Measurements from ENCODE around the gene SSR4. TPM values are rescaled to one million over a fixed set of nuclear protein-coding genes. Genes with fewer than 3 reads are reported as not detected.

The SSR4 gene
- total and polyA plus RNA-seq, 2 of the 8 experiments (the other 6 are each of a cell fraction or from before 2014, with no cell fraction given), result 168 to 642 TPM

- WGBS, 2 experiments (ENCODE audit: extremely low coverage in 1 of 2, insufficient coverage in 1 of 2, insufficient read length in 1 of 2, insufficient replicate concordance in 2 of 2, low coverage in 1 of 2, low lambda C conversion rate in 2 of 2, missing lambda C conversion rate in 1 of 2), result 93% methylated on average over 9 of the region's 27 CpGs; no CpG with 5 or more reads in 1 of the 2 experiments
- H2BK120ac ChIP-seq (replicated peaks; ENCODE audit: low read depth, low read length), result no peak overlapping the region
- no peak overlapping the region for H2BK20ac ChIP-seq (ENCODE audit: low read length)
- H4K91ac ChIP-seq (replicated peaks; ENCODE audit: insufficient read length, low read length), result peak overlapping the region; percentile 54
- DNase-seq (ENCODE audit: low read depth in 1 of 2, low spot score in 2 of 2) (no peak), FAIRE-seq (no peak)
- POLR2A ChIA-PET (ENCODE audit: partially characterized antibody), result interaction anchor here (0.7 to 3.0 kb wide), 6 partner anchors 10 to 161 kb away, joined by 3 to 13 read pairs (median 3); partner anchors contain the start of gene ARHGAP4
- H3K4me2 ChIP-seq (ENCODE audit: insufficient read depth in 1 of 2, low read depth in 2 of 2, low read length in 2 of 2), result no peak overlapping the region
- no peak overlapping the region for H4K8ac ChIP-seq (ENCODE audit: extremely low read depth, insufficient read depth, low read length)
- H4K5ac ChIP-seq (ENCODE audit: insufficient read length, low read depth, low read length), result no peak overlapping the region
- no peaks in the 10 kb centered on the region for H3K23me2 ChIP-seq (ENCODE audit: low read depth, low read length)
- no peak overlapping the region for H3K4me3 ChIP-seq (ENCODE audit: extremely low read depth in 1 of 4, insufficient read depth in 2 of 4, low read depth in 3 of 4, low read length in 4 of 4)
- no peaks in the 10 kb centered on the region for H3K79me1 ChIP-seq (ENCODE audit: low read depth, low read length)
- H2AK5ac ChIP-seq (ENCODE audit: low read depth, low read length), result no peak overlapping the region
- no peaks in the 10 kb centered on the region for H4K20me1 ChIP-seq (replicated peaks in 1 of 2; ENCODE audit: control insufficient read depth in 1 of 2, insufficient read depth in 2 of 2, low read length in 2 of 2)
- H3K9me3 ChIP-seq (ENCODE audit: insufficient read depth in 2 of 2, low read depth in 1 of 2, low read length in 1 of 2), result no peaks in the 10 kb centered on the region
- H3K27me3 ChIP-seq (replicated peaks in 1 of 4; ENCODE audit: control insufficient read depth in 3 of 4, extremely low read depth in 1 of 4, insufficient read depth in 3 of 4, low read length in 3 of 4), result no peaks in the 10 kb centered on the region
- H2BK5ac ChIP-seq (ENCODE audit: low read depth, low read length), result no peak overlapping the region
- H3K4ac ChIP-seq (replicated peaks; ENCODE audit: insufficient read length, low read depth, low read length), result no peak overlapping the region
- no peak overlapping the region for H2BK15ac ChIP-seq (ENCODE audit: low read length)
- H3K9ac ChIP-seq (replicated peaks in 1 of 4; ENCODE audit: extremely low read depth in 1 of 4, low read depth in 3 of 4, low read length in 3 of 4), result no peak overlapping the region
- H3K79me2 ChIP-seq (ENCODE audit: control insufficient read depth in 1 of 2, insufficient read depth in 2 of 2, low read length in 2 of 2), result no peaks in the 10 kb centered on the region
- no peak overlapping the region for H3K27ac ChIP-seq (ENCODE audit: low read depth, low read length)
- no peak overlapping the region for H3K56ac ChIP-seq (replicated peaks; ENCODE audit: insufficient read length, low read depth, low read length)
- H3K18ac ChIP-seq (ENCODE audit: extremely low read depth, low read length), result no peak overlapping the region
- peaks cover 0 to 8% (median 4%) of the 10 kb centered on the region in 4 experiments; a peak in 5 of 7 replicates for H3K4me1 ChIP-seq (replicated peaks in 1 of 4; ENCODE audit: control insufficient read depth in 3 of 4, insufficient read depth in 4 of 4, low read length in 3 of 4)
- CTCF ChIA-PET (ENCODE audit: partially characterized antibody), result interaction anchor here (1.0 to 2.3 kb wide), 8 partner anchors 13 to 183 kb away, joined by 3 to 7 read pairs (median 4); no protein-coding TSS in a partner anchor
- H3K14ac ChIP-seq (ENCODE audit: insufficient read length), result no peak overlapping the region
- H2AFZ ChIP-seq (ENCODE audit: low read length), result no peak overlapping the region
- no peak overlapping the region for H2BK12ac ChIP-seq (ENCODE audit: low read depth, low read length)
- H3K36me3 ChIP-seq (ENCODE audit: control insufficient read depth in 2 of 4, insufficient read depth in 4 of 4, low read length in 3 of 4), result no peaks in the 10 kb centered on the region
- no peak overlapping the region for H3K23ac ChIP-seq (ENCODE audit: insufficient read length)
- TF ChIP-seq RAD21 (IDR thresholded peaks at IDR 0.05 in 1 of 2, conservative IDR thresholded peaks at IDR 0.05 in 1 of 2; ENCODE audit: low read depth in 2 of 2, low read length in 2 of 2) (no peak), TCF12 (IDR thresholded peaks at IDR 0.05; ENCODE audit: low read depth, low read length) (no peak), TBP (IDR thresholded peaks at IDR 0.05; ENCODE audit: low read depth, low read length) (no peak), FOSL1 (IDR thresholded peaks at IDR 0.05; ENCODE audit: insufficient read depth, low read depth, low read length) (no peak), KDM5A (IDR thresholded peaks at IDR 0.05; ENCODE audit: low read length) (no peak), JUND (IDR thresholded peaks at IDR 0.05; ENCODE audit: low read length) (no peak), BACH1 (IDR thresholded peaks at IDR 0.05; ENCODE audit: low read length) (no peak), CTBP2 (IDR thresholded peaks at IDR 0.05; ENCODE audit: borderline replicate concordance, insufficient read depth, insufficient read length, low read length) (no peak), TAF7 (optimal IDR thresholded peaks at IDR 0.05; ENCODE audit: borderline replicate concordance, low read depth, low read length) (no peak), BRCA1 (IDR thresholded peaks at IDR 0.05; ENCODE audit: low read depth, low read length) (no peak), MAX (IDR thresholded peaks at IDR 0.05) (no peak), SP1 (IDR thresholded peaks at IDR 0.05; ENCODE audit: low read depth, low read length) (no peak)
Measured at GRCh38 chrX:153765138-153766079, 29.1 kb upstream of the SSR4 start.

Data from H1 (cell line).